BE2C (cell line): ENCODE data around the gene FOXN3.
"Not testable (repeated sequence)": the region's sequence is repeated elsewhere in the genome, so short reads cannot be mapped to it uniquely, and the experiment has no call there.

Source experiments
- DNase-seq: peaks from one replicate; pipeline ENCODE4 v3.0.0-alpha.2; 2020
- H3K27me3 ChIP-seq: fragments of 250-450 bp; sonication (Bioruptor Pico); 2 replicates; pipeline ENCODE4 v1.5.1; 2020; ENCODE audit warnings: mild to moderate bottlenecking
- H3K36me3 ChIP-seq: fragments of 250-450 bp; sonication (Bioruptor Pico); 2 replicates; pipeline ENCODE4 v1.5.1; 2020; ENCODE audit warnings: mild to moderate bottlenecking
- H3K4me1 ChIP-seq: fragments of 250-450 bp; sonication (Bioruptor Pico); 2 replicates; pipeline ENCODE4 v1.5.1; 2020
- H3K4me3 ChIP-seq: 2 replicates; pipeline ENCODE4 v1.5.1; 2011; ENCODE audit warnings: low read depth, low read length
- H3K9me3 ChIP-seq: fragments of 250-450 bp; sonication (Bioruptor Pico); 2 replicates; pipeline ENCODE4 v1.5.1; 2020
- CTCF ChIP-seq: IDR thresholded peaks from 2 replicates; pipeline ENCODE4 v1.5.1; 2012; ENCODE audit warnings: mild to moderate bottlenecking, low read depth, low read length

FOXN3 gene

GRCh38 chr14:89251061-89251460 is 166.0 kb downstream of the FOXN3 start:
- DNase-seq: no peak
- H3K36me3 ChIP-seq: no peaks in the 10 kb centered on the region
- no peak overlapping the region for H3K4me3 ChIP-seq
- no peaks in the 10 kb centered on the region for H3K9me3 ChIP-seq
- H3K27me3 ChIP-seq: no peaks in the 10 kb centered on the region
- H3K4me1 ChIP-seq: peaks cover 9% of the 10 kb centered on the region
- no peak for TF ChIP-seq CTCF

- not testable (repeated sequence) for H3K4me3 ChIP-seq, H3K36me3 ChIP-seq, H3K9me3 ChIP-seq, H3K27me3 ChIP-seq, H3K4me1 ChIP-seq, DNase-seq
Observed at GRCh38 chr14:89250655-89250975, 166.4 kb downstream of the FOXN3 start.

GRCh38 chr14:89249972-89250654 is 166.9 kb downstream of the FOXN3 start:
- Histone ChIP-seq H3K4me1 (peaks cover 9% of the 10 kb centered on the region), H3K27me3 (no peaks in the 10 kb centered on the region), H3K9me3 (no peaks in the 10 kb centered on the region), H3K4me3 (no peak overlapping the region), H3K36me3 (no peaks in the 10 kb centered on the region)
- no peak for DNase-seq
- TF ChIP-seq CTCF: no peak

GRCh38 chr14:89249065-89249695 is 167.9 kb downstream of the FOXN3 start:
- Histone ChIP-seq H3K4me3 (no peak overlapping the region), H3K27me3 (no peaks in the 10 kb centered on the region), H3K4me1 (peaks cover 9% of the 10 kb centered on the region), H3K9me3 (no peaks in the 10 kb centered on the region), H3K36me3 (no peaks in the 10 kb centered on the region)
- no peak for DNase-seq
- TF ChIP-seq CTCF: no peak

GRCh38 chr14:89248411-89249064 is 168.5 kb downstream of the FOXN3 start:
- no peak for TF ChIP-seq CTCF
- Histone ChIP-seq H3K9me3 (no peaks in the 10 kb centered on the region), H3K36me3 (no peaks in the 10 kb centered on the region), H3K4me1 (peaks cover 5% of the 10 kb centered on the region), H3K27me3 (no peaks in the 10 kb centered on the region), H3K4me3 (no peak overlapping the region)
- peak; percentile 33 for DNase-seq

GRCh38 chr14:89247457-89248122 is 169.4 kb downstream of the FOXN3 start:
- no peak for DNase-seq
- H3K4me1 ChIP-seq: peaks cover under 1% of the 10 kb centered on the region
- H3K9me3 ChIP-seq: no peaks in the 10 kb centered on the region
- no peaks in the 10 kb centered on the region for H3K36me3 ChIP-seq
- H3K4me3 ChIP-seq: no peak overlapping the region
- H3K27me3 ChIP-seq: no peaks in the 10 kb centered on the region
- no peak for TF ChIP-seq CTCF
